SK-N-SH treated with all-trans-retinoic acid at 6 μM for 48 hours (cell line): ENCODE data around the gene NQO2.
"Not testable (repeated sequence)": the region's sequence is repeated elsewhere in the genome, so short reads cannot be mapped to it uniquely, and the experiment has no call there.

ENCODE experiments used
- ATAC-seq: fragments of 200-7000 bp; cut with Tn5 transposase; 3 replicates; pipeline ENCODE4 v1.9.1; 2020; ENCODE audit warnings: mild to moderate bottlenecking, moderate library complexity
- ARNTL ChIP-seq: fragments of 450-650 bp; formaldehyde crosslinking; IDR thresholded peaks from 2 replicates; pipeline ENCODE4 v1.5.0; 2020; ENCODE audit warnings: low read depth, mild to moderate bottlenecking, moderate library complexity, borderline replicate concordance
- BACH2 ChIP-seq: fragments of 250-450 bp; sonication (Bioruptor Pico); IDR thresholded peaks from 2 replicates; pipeline ENCODE4 v1.9.0; 2021; ENCODE audit warnings: mild to moderate bottlenecking, borderline replicate concordance
- ESRRG ChIP-seq: fragments of 250-450 bp; sonication (Bioruptor Pico); IDR thresholded peaks from 2 replicates; pipeline ENCODE4 v1.6.1; 2021; ENCODE audit warnings: mild to moderate bottlenecking
- GLIS3 ChIP-seq: fragments of 250-450 bp; sonication (Bioruptor Pico); IDR thresholded peaks from 2 replicates; pipeline ENCODE4 v1.5.0; 2020; ENCODE audit warnings: mild to moderate bottlenecking, moderate library complexity
- ISL1 ChIP-seq: fragments of 250-450 bp; sonication (Bioruptor Pico); IDR thresholded peaks from 2 replicates; pipeline ENCODE4 v2.1.2; 2022; ENCODE audit warnings: mild to moderate bottlenecking, moderate library complexity
- PPARA ChIP-seq: fragments of 250-450 bp; sonication (Bioruptor Pico); IDR thresholded peaks from 2 replicates; pipeline ENCODE4 v1.5.0; 2020; ENCODE audit warnings: mild to moderate bottlenecking, borderline replicate concordance
- RARB ChIP-seq: fragments of 250-450 bp; sonication (Bioruptor Pico); IDR thresholded peaks from 2 replicates; pipeline ENCODE4 v1.8.0; 2021; ENCODE audit warnings: mild to moderate bottlenecking, moderate library complexity
- SNAI2 ChIP-seq: fragments of 250-450 bp; sonication (Bioruptor Pico); IDR thresholded peaks from 2 replicates; pipeline ENCODE4 v1.5.0; 2020; ENCODE audit warnings: mild to moderate bottlenecking, moderate library complexity
- TOX ChIP-seq: fragments of 250-450 bp; sonication (Bioruptor Pico); IDR thresholded peaks from 2 replicates; pipeline ENCODE4 v1.8.0; 2021; ENCODE audit warnings: mild to moderate bottlenecking, moderate library complexity, borderline replicate concordance
- ZC3H10 ChIP-seq: fragments of 250-450 bp; sonication (Bioruptor Pico); IDR thresholded peaks from 2 replicates; pipeline ENCODE4 v1.5.1; 2021; ENCODE audit warnings: mild to moderate bottlenecking, moderate library complexity
- ZFP3 ChIP-seq: fragments of 250-450 bp; sonication (Bioruptor Pico); IDR thresholded peaks from 2 replicates; pipeline ENCODE4 v1.5.0; 2020; ENCODE audit warnings: mild to moderate bottlenecking, moderate library complexity
- ZNF565 ChIP-seq: fragments of 450-650 bp; formaldehyde crosslinking; conservative IDR thresholded peaks from 2 replicates; pipeline ENCODE4 v1.5.0; 2020; ENCODE audit warnings: low read depth, mild to moderate bottlenecking, moderate library complexity
- ZNF70 ChIP-seq: fragments of 450-650 bp; formaldehyde crosslinking; IDR thresholded peaks from 2 replicates; pipeline ENCODE4 v1.5.0; 2020; ENCODE audit warnings: mild to moderate bottlenecking, moderate library complexity
- ZNF8 ChIP-seq: fragments of 450-650 bp; formaldehyde crosslinking; IDR thresholded peaks from 2 replicates; pipeline ENCODE4 v1.5.0; 2020; ENCODE audit warnings: mild to moderate bottlenecking, moderate library complexity
- TF ChIP-seq, protein P1 (sequence below): fragments of 250-450 bp; sonication (Bioruptor Pico); IDR thresholded peaks from 2 replicates; pipeline ENCODE4 v1.5.1; 2021; ENCODE audit warnings: mild to moderate bottlenecking, moderate library complexity
- TF ChIP-seq, protein P2 (sequence below): fragments of 250-450 bp; sonication (Bioruptor Pico); IDR thresholded peaks from 2 replicates; pipeline ENCODE4 v1.5.0; 2020; ENCODE audit warnings: mild to moderate bottlenecking, moderate library complexity
- TF ChIP-seq, protein P3 (sequence below): fragments of 250-450 bp; sonication (Bioruptor Pico); IDR thresholded peaks from 2 replicates; pipeline ENCODE4 v1.8.0; 2020; ENCODE audit warnings: mild to moderate bottlenecking, moderate library complexity, borderline replicate concordance
- TF ChIP-seq, protein P4 (sequence below): fragments of 250-450 bp; sonication (Bioruptor Pico); IDR thresholded peaks from 2 replicates; pipeline ENCODE4 v1.8.0; 2021; ENCODE audit warnings: low read depth, mild to moderate bottlenecking, moderate library complexity, borderline replicate concordance
- TF ChIP-seq, protein P5 (sequence below): fragments of 250-450 bp; sonication (Bioruptor Pico); IDR thresholded peaks from 2 replicates; pipeline ENCODE4 v1.5.1; 2020; ENCODE audit warnings: low read depth, mild to moderate bottlenecking, moderate library complexity

Gene NQO2

DNA sequence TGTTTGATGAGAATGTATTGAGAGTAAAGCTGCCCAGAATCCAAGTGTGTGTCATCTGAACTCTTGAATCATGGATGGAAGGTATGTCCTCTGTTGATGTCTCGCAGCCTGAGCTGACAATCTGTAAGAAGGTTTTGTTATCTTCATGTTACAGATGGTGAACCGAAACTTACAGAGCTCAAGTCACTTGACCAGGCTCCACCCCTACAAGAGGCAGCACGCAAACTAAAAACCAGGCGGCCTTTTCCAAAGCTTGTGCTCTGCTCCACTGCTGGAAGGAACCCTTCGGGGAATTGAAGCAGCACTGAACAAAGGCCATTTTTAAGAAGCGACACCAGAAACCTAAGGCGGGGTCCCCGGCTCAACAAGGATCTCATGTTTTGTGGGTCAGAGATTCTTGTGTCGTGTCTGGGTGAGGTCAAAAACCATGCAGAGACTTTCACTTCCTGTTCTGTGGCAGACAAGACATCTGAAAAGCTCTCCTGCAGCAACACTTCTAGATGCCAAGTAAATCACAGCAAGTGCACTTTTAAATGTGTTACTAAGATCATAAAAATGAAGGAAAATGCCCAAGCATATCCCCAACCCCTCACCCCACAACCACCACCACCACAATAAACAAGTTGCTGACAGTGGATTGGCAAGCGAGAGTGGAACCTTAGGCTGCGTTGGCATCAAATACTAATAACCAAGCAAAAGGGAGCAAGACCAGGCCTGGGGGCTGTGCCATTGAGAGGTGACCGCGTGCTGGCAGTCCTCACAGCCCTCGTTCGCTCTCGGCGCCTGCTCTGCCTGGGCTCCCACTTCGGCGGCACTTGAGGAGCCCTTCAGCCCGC is 27.3 kb downstream of the NQO2 start:
- TF ChIP-seq ZNF70: no peak
- TF ChIP-seq BACH2: no peak
- TF ChIP-seq PPARA (CRISPR knock-in tag): no peak
- TF ChIP-seq, protein P1, sequence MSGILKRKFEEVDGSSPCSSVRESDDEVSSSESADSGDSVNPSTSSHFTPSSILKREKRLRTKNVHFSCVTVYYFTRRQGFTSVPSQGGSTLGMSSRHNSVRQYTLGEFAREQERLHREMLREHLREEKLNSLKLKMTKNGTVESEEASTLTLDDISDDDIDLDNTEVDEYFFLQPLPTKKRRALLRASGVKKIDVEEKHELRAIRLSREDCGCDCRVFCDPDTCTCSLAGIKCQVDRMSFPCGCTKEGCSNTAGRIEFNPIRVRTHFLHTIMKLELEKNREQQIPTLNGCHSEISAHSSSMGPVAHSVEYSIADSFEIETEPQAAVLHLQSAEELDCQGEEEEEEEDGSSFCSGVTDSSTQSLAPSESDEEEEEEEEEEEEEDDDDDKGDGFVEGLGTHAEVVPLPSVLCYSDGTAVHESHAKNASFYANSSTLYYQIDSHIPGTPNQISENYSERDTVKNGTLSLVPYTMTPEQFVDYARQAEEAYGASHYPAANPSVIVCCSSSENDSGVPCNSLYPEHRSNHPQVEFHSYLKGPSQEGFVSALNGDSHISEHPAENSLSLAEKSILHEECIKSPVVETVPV (CRISPR knock-in tag): no peak
- TF ChIP-seq, protein P2, sequence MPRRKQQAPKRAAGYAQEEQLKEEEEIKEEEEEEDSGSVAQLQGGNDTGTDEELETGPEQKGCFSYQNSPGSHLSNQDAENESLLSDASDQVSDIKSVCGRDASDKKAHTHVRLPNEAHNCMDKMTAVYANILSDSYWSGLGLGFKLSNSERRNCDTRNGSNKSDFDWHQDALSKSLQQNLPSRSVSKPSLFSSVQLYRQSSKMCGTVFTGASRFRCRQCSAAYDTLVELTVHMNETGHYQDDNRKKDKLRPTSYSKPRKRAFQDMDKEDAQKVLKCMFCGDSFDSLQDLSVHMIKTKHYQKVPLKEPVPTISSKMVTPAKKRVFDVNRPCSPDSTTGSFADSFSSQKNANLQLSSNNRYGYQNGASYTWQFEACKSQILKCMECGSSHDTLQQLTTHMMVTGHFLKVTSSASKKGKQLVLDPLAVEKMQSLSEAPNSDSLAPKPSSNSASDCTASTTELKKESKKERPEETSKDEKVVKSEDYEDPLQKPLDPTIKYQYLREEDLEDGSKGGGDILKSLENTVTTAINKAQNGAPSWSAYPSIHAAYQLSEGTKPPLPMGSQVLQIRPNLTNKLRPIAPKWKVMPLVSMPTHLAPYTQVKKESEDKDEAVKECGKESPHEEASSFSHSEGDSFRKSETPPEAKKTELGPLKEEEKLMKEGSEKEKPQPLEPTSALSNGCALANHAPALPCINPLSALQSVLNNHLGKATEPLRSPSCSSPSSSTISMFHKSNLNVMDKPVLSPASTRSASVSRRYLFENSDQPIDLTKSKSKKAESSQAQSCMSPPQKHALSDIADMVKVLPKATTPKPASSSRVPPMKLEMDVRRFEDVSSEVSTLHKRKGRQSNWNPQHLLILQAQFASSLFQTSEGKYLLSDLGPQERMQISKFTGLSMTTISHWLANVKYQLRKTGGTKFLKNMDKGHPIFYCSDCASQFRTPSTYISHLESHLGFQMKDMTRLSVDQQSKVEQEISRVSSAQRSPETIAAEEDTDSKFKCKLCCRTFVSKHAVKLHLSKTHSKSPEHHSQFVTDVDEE (CRISPR knock-in tag): no peak
- TF ChIP-seq ESRRG (CRISPR knock-in tag): no peak
- TF ChIP-seq GLIS3 (CRISPR knock-in tag): no peak
- ATAC-seq: no peak

DNA sequence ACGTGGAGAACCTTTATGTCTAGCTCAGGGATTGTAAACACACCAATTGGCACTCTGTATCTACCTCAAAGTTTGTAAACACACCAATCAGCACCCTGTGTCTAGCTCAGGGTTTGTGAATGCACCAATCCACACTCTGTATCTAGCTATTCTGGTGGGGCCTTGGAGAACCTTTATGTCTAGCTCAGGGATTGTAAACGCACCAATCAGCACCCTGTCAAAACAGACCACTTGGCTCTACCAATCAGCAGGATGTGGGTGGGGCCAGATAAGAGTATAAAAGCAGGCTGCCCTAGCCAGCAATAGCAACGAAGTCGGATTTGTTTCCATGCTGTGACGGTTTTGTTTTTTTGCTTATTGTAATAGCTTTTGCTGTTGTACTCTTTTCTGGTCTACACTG is 28.5 kb downstream of the NQO2 start:
- not testable (repeated sequence) for ATAC-seq

DNA sequence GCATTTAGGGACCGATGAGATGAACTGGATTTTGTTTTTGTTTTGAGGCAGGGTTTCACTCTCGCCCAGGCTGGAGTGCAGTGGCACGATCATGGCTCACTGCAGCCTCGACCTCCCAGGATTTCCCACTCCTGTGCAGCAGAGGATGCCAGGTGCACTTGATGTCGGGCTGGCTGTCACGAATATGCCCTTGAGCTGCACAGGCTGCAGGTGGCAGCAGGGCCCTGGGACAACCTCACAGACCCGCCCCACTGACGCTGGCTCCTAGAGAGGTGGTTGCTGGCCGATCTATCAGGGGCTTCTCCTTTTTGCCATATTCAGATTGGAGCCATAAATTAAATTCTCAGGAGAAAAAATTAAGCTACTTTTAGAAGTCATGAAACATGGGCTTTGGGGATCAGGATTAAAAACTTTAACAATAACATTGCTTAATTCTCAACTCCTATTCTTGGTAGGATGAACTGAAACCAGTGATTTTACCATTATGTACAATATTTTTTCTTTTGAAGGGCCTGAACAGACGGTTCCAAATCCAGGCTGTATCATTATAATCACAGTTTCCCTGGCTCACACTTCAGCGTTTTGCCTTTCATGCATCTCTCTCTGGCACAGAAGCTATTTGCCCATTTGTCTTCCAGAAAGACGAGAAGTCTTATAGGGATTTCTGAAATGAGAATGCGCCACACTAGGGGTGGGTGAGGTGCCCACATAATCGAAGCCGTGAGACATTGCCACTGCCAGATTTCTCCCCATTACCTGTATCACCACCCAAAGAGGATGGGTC is 32.4 kb downstream of the NQO2 start:
- no peak for TF ChIP-seq ZNF70
- no peak for TF ChIP-seq TOX
- TF ChIP-seq, protein P3, sequence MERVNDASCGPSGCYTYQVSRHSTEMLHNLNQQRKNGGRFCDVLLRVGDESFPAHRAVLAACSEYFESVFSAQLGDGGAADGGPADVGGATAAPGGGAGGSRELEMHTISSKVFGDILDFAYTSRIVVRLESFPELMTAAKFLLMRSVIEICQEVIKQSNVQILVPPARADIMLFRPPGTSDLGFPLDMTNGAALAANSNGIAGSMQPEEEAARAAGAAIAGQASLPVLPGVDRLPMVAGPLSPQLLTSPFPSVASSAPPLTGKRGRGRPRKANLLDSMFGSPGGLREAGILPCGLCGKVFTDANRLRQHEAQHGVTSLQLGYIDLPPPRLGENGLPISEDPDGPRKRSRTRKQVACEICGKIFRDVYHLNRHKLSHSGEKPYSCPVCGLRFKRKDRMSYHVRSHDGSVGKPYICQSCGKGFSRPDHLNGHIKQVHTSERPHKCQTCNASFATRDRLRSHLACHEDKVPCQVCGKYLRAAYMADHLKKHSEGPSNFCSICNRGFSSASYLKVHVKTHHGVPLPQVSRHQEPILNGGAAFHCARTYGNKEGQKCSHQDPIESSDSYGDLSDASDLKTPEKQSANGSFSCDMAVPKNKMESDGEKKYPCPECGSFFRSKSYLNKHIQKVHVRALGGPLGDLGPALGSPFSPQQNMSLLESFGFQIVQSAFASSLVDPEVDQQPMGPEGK (CRISPR knock-in tag): no peak
- TF ChIP-seq ZNF565 (CRISPR knock-in tag): no peak
- no peak for TF ChIP-seq ARNTL (CRISPR knock-in tag)
- no peak for TF ChIP-seq ISL1 (CRISPR knock-in tag)
- TF ChIP-seq ESRRG (CRISPR knock-in tag): no peak
- no peak for TF ChIP-seq SNAI2 (CRISPR knock-in tag)
- TF ChIP-seq ZFP3 (CRISPR knock-in tag): no peak
- no peak for ATAC-seq

DNA sequence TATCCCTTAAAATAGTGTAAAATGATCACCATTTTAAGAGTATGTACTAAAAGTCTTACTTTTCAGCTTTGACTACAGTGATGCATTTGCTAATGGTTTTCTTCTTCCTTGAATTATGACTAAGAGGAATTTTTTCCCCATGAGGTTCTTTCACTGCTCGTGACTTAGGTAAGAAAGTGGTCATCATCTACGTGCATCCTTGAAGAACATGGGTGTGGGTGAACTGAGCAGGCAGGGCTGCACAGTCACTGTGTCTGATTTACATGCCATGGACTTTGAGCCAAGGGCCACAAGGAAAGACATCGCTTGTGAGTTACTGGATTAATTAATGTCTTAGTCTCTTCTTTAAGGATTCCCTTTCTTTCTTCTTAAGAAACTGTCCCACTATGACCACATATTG is 33.3 kb downstream of the NQO2 start:
- no peak for TF ChIP-seq GLIS3 (CRISPR knock-in tag)
- no peak for TF ChIP-seq TOX
- TF ChIP-seq ZFP3 (CRISPR knock-in tag): no peak
- no peak for TF ChIP-seq ARNTL (CRISPR knock-in tag)
- TF ChIP-seq, protein P4, sequence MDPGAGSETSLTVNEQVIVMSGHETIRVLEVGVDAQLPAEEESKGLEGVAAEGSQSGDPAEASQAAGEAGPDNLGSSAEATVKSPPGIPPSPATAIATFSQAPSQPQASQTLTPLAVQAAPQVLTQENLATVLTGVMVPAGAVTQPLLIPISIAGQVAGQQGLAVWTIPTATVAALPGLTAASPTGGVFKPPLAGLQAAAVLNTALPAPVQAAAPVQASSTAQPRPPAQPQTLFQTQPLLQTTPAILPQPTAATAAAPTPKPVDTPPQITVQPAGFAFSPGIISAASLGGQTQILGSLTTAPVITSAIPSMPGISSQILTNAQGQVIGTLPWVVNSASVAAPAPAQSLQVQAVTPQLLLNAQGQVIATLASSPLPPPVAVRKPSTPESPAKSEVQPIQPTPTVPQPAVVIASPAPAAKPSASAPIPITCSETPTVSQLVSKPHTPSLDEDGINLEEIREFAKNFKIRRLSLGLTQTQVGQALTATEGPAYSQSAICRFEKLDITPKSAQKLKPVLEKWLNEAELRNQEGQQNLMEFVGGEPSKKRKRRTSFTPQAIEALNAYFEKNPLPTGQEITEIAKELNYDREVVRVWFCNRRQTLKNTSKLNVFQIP (CRISPR knock-in tag): no peak
- no peak for TF ChIP-seq PPARA (CRISPR knock-in tag)
- TF ChIP-seq, protein P3 (CRISPR knock-in tag): no peak
- no peak for TF ChIP-seq ESRRG (CRISPR knock-in tag)
- TF ChIP-seq ISL1 (CRISPR knock-in tag): no peak
- TF ChIP-seq, protein P5, sequence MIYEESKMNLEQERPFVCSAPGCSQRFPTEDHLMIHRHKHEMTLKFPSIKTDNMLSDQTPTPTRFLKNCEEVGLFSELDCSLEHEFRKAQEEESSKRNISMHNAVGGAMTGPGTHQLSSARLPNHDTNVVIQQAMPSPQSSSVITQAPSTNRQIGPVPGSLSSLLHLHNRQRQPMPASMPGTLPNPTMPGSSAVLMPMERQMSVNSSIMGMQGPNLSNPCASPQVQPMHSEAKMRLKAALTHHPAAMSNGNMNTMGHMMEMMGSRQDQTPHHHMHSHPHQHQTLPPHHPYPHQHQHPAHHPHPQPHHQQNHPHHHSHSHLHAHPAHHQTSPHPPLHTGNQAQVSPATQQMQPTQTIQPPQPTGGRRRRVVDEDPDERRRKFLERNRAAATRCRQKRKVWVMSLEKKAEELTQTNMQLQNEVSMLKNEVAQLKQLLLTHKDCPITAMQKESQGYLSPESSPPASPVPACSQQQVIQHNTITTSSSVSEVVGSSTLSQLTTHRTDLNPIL (CRISPR knock-in tag): no peak
- TF ChIP-seq RARB (CRISPR knock-in tag): no peak
- no peak for TF ChIP-seq ZNF8 (CRISPR knock-in tag)
- TF ChIP-seq ZC3H10 (CRISPR knock-in tag): no peak
- ATAC-seq: no peak
